HCT116 (cell line): ENCODE results near the gene SLC25A45. TPM values are rescaled to one million over a fixed set of nuclear protein-coding genes. Genes with fewer than 3 reads are reported as not detected.

ENCODE experiments used
- ATAC-seq: fragments of 200-7000 bp; cut with Tn5 transposase; 2 replicates; pipeline ENCODE4 v1.9.1; 2020; ENCODE audit warnings: mild to moderate bottlenecking, moderate library complexity
- BruUV-seq: library from RNA; stranded (reverse); fragments of 400-500 nt; replicated peaks from 2 replicates; lab custom pipeline; 2021; lab: Mats Ljungman, UMichigan
- CTCF ChIA-PET: fragments of 300-600 bp; sonication (Branson Sonifier 250); formaldehyde crosslinking; loops from one replicate; lab custom pipeline; 2021; ENCODE audit warnings: antibody characterized with exemption; lab: Charles Lee
- POLR2A ChIA-PET: fragments of 300-600, 350-600 bp; sonication (Branson Sonifier 250); formaldehyde crosslinking; loops from one replicate; lab custom pipeline; 2021; ENCODE audit warnings: antibody characterized with exemption; lab: Charles Lee
- RAD21 ChIA-PET, 2 experiments: fragments of 300-600 bp; sonication (Branson Sonifier 250); formaldehyde crosslinking; loops; one replicate each; lab custom pipeline; 2023; ENCODE audit warnings: low total read pairs in 2 of 2; ENCODE audit not compliant: uncharacterized antibody in 2 of 2, unreplicated experiment in 2 of 2, low non-redundant PET in 1 of 2; lab: Charles Lee
- DNase-seq: peaks from one replicate; pipeline ENCODE4 v3.0.0-alpha.2; 2010; ENCODE audit warnings: low read depth, low spot score
- H2AFZ ChIP-seq: fragments of 200-600 bp; shearing (Covaris generic), sonication (generic); 2 replicates; pipeline ENCODE4 v1.6.1; 2017; ENCODE audit warnings: low read depth, mixed run types, mixed read lengths, antibody characterized with exemption, low read length; ENCODE audit not compliant: poor library complexity, severe bottlenecking
- H3K27ac ChIP-seq: 2 replicates; pipeline ENCODE4 v1.5.1; 2012; ENCODE audit warnings: low read depth, low read length
- H3K27me3 ChIP-seq: fragments of 200-600 bp; sonication (generic); 2 replicates; pipeline ENCODE4 v1.6.1; 2016; ENCODE audit warnings: mixed run types, low read length, mixed read lengths; ENCODE audit not compliant: insufficient read depth
- H3K36me3 ChIP-seq, 2 experiments: fragments of 200-500 bp in 1 of 2; fragments of 200-600 bp in 1 of 2; sonication (Bioruptor generic) in 1 of 2; sonication (generic) in 1 of 2; 2 replicates each; pipeline versions ENCODE4 v1.5.1 to v1.6.1; 2014 to 2016; ENCODE audit warnings: low read length in 2 of 2, inconsistent platforms in 1 of 2, mixed read lengths in 1 of 2, mixed run types in 1 of 2; ENCODE audit not compliant: insufficient read depth in 2 of 2, control insufficient read depth in 1 of 2
- H3K4me1 ChIP-seq, 2 experiments: fragments of 200-600 bp in 1 of 2; sonication (generic) in 1 of 2; 2 replicates each; pipeline versions ENCODE4 v1.5.1 to v1.6.1; 2012 to 2017; ENCODE audit warnings: low read length in 2 of 2, inconsistent platforms in 1 of 2, mild to moderate bottlenecking in 1 of 2, mixed read lengths in 1 of 2, mixed run types in 1 of 2, moderate library complexity in 1 of 2; ENCODE audit not compliant: insufficient read depth in 2 of 2, control insufficient read depth in 1 of 2
- H3K4me2 ChIP-seq: fragments of 200-600 bp; sonication (generic); 2 replicates; pipeline ENCODE4 v1.6.1; 2017; ENCODE audit warnings: mixed run types, low read length, mixed read lengths
- H3K4me3 ChIP-seq, 2 experiments: fragments of 200-600 bp in 1 of 2; sonication (generic) in 1 of 2; replicated peaks in 1 of 2; 2 replicates each; pipeline ENCODE4 v1.5.1; 2011 to 2016; ENCODE audit warnings: low read length in 2 of 2, control low read depth in 1 of 2, low read depth in 1 of 2, mild to moderate bottlenecking in 1 of 2, mixed read lengths in 1 of 2, mixed run types in 1 of 2
- H3K79me2 ChIP-seq: fragments of 200-600 bp; sonication (generic); 2 replicates; pipeline ENCODE4 v1.6.1; 2017; ENCODE audit warnings: mild to moderate bottlenecking, mixed run types, low read length, moderate library complexity, mixed read lengths; ENCODE audit not compliant: insufficient read depth
- H3K9ac ChIP-seq: fragments of 200-600 bp; sonication (generic); 2 replicates; pipeline ENCODE4 v1.6.1; 2016; ENCODE audit warnings: low read length, mixed read lengths
- H3K9me2 ChIP-seq: fragments of 200-600 bp; sonication (generic), shearing (Covaris generic); 2 replicates; pipeline ENCODE4 v1.6.1; 2017; ENCODE audit warnings: mixed run types, mild to moderate bottlenecking, moderate library complexity; ENCODE audit not compliant: insufficient read depth
- H3K9me3 ChIP-seq, 2 experiments: fragments of 200-500 bp in 1 of 2; fragments of 200-600 bp in 1 of 2; sonication (Bioruptor generic) in 1 of 2; sonication (generic) in 1 of 2; 2 replicates each; pipeline ENCODE4 v1.6.1; 2014 to 2017; ENCODE audit warnings: low read length in 2 of 2, mixed read lengths in 2 of 2, inconsistent platforms in 1 of 2, low read depth in 1 of 2, mild to moderate bottlenecking in 1 of 2, mixed run types in 1 of 2, moderate library complexity in 1 of 2; ENCODE audit not compliant: control insufficient read depth in 1 of 2, insufficient read depth in 1 of 2
- H4K20me1 ChIP-seq: fragments of 200-600 bp; sonication (generic), shearing (Covaris generic); 2 replicates; pipeline ENCODE4 v1.6.1; 2017; ENCODE audit warnings: mixed run types, mild to moderate bottlenecking, moderate library complexity; ENCODE audit not compliant: insufficient read depth
- ATF3 ChIP-seq: IDR thresholded peaks from 2 replicates; pipeline ENCODE4 v1.6.1; 2012
- CBX3 ChIP-seq: IDR thresholded peaks from 2 replicates; pipeline ENCODE4 v1.6.1; 2012; ENCODE audit warnings: low read depth
- CEBPB ChIP-seq: IDR thresholded peaks from 2 replicates; pipeline ENCODE4 v1.6.1; 2012; ENCODE audit warnings: low read depth
- CTCF ChIP-seq, 3 experiments: fragments of 200-600 bp in 1 of 3; sonication (generic) in 1 of 3; IDR thresholded peaks in 2 of 3; conservative IDR thresholded peaks in 1 of 3; 2 replicates each; pipeline ENCODE4 v1.5.1; 2012 to 2017; ENCODE audit warnings: low read depth in 2 of 3, low read length in 2 of 3, antibody characterized with exemption in 1 of 3, borderline replicate concordance in 1 of 3, control low read depth in 1 of 3, mild to moderate bottlenecking in 1 of 3, mixed read lengths in 1 of 3, mixed run types in 1 of 3, moderate library complexity in 1 of 3; ENCODE audit not compliant: insufficient read depth in 1 of 3
- ELF1 ChIP-seq: IDR thresholded peaks from 2 replicates; pipeline ENCODE4 v1.6.1; 2012; ENCODE audit warnings: low read depth, borderline replicate concordance
- EZH2phosphoT487 ChIP-seq: fragments of 200-600 bp; IDR thresholded peaks from 2 replicates; pipeline ENCODE4 v1.6.1; 2018; ENCODE audit warnings: antibody characterized with exemption, borderline replicate concordance
- FOSL1 ChIP-seq: IDR thresholded peaks from 2 replicates; pipeline ENCODE4 v1.6.1; 2012; ENCODE audit warnings: low read depth
- MAX ChIP-seq: IDR thresholded peaks from 2 replicates; pipeline ENCODE4 v1.6.1; 2012
- RAD21 ChIP-seq: IDR thresholded peaks from 2 replicates; pipeline ENCODE4 v1.6.1; 2012; ENCODE audit warnings: low read depth, mild to moderate bottlenecking
- SIN3A ChIP-seq: IDR thresholded peaks from 2 replicates; pipeline ENCODE4 v1.6.1; 2012; ENCODE audit warnings: low read depth
- SP1 ChIP-seq: IDR thresholded peaks from 2 replicates; pipeline ENCODE4 v1.6.1; 2012; ENCODE audit warnings: low read depth
- SRF ChIP-seq: IDR thresholded peaks from 2 replicates; pipeline ENCODE4 v1.6.1; 2012; ENCODE audit warnings: low read depth
- TCF7L2 ChIP-seq: IDR thresholded peaks from 2 replicates; pipeline ENCODE4 v1.7.0; 2011; ENCODE audit warnings: borderline replicate concordance, inconsistent platforms; ENCODE audit not compliant: insufficient read depth, insufficient read length; ENCODE audit errors: extremely low read depth
- YY1 ChIP-seq: IDR thresholded peaks from 2 replicates; pipeline ENCODE4 v1.6.1; 2011; ENCODE audit warnings: low read length, low read depth, moderate library complexity, mild to moderate bottlenecking; ENCODE audit not compliant: insufficient replicate concordance; ENCODE audit errors: extremely low read depth
- intact Hi-C: fragments of 100-400 bp; cut with micrococcal nuclease; formaldehyde crosslinking; loops from 2 replicates; pipeline ENCODE4 v1.10.0; 2022
- total RNA-seq: library from RNA; stranded (reverse); gene quantifications from one replicate; pipeline ENCODE4 v1.2.1, GENCODE V29; 2021; ENCODE audit not compliant: unreplicated experiment
- TF ChIP-seq, protein P1 (sequence below): IDR thresholded peaks from 2 replicates; pipeline ENCODE4 v1.6.1; 2011; ENCODE audit warnings: mild to moderate bottlenecking, low read length, moderate library complexity; ENCODE audit not compliant: insufficient replicate concordance; ENCODE audit errors: extremely low read depth
- TF ChIP-seq, protein P2 (sequence below): IDR thresholded peaks from 2 replicates; pipeline ENCODE4 v1.6.1; 2012; ENCODE audit warnings: low read depth

The SLC25A45 gene
- total RNA-seq, 1 experiment from 2014 or later = 3.9 TPM

DNA sequence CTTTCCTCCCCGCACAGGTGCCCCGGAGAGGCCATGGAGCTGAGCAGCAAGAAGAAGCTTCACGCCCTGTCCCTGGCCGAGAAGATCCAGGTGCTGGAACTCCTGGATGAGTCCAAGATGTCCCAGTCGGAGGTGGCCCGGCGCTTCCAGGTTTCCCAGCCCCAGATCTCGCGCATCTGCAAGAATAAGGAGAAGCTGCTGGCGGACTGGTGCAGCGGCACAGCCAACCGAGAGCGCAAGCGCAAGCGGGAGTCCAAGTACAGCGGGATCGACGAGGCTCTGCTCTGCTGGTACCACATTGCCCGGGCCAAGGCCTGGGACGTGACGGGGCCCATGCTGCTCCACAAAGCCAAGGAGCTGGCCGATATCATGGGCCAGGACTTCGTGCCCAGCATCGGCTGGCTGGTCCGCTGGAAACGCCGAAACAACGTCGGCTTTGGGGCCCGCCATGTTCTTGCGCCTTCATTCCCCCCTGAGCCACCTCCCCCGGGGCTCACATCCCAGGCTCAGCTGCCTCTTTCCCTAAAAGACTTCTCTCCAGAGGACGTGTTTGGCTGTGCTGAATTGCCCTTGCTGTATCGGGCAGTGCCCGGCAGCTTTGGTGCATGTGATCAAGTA, 26.6 kb downstream of the SLC25A45 start:
- Histone ChIP-seq H3K9me3 (no peaks in the 10 kb centered on the region), H3K36me3 (peaks cover 8% of the 10 kb centered on the region in 2 experiments), H4K20me1 (no peaks in the 10 kb centered on the region), H3K79me2 (no peaks in the 10 kb centered on the region), H3K27me3 (no peaks in the 10 kb centered on the region), H3K9me2 (no peaks in the 10 kb centered on the region), H3K27ac (no peak overlapping the region), H3K4me3 (no peak overlapping the region), H3K4me1 (peaks cover 3 to 20% of the 10 kb centered on the region in 2 experiments; a peak in 2 of 4 replicates), H2AFZ (no peak overlapping the region), H3K9ac (no peak overlapping the region), H3K4me2 (peak overlapping the region; percentile 87)
- TF ChIP-seq EZH2phosphoT487 (no peak), SIN3A (no peak), MAX (no peak), CTCF (IDR thresholded peaks at IDR 0.05 in 2 of 3, conservative IDR thresholded peaks at IDR 0.05 in 1 of 3; ENCODE audit: borderline replicate concordance in 1 of 3, insufficient read depth in 1 of 3, low read depth in 2 of 3, low read length in 2 of 3) (no peak), TCF7L2 (no peak), CEBPB (no peak), YY1 (no peak), ATF3 (no peak), SRF (no peak), FOSL1 (no peak), SP1 (no peak), RAD21 (no peak), ELF1 (no peak), CBX3 (no peak)
- TF ChIP-seq, protein P1, sequence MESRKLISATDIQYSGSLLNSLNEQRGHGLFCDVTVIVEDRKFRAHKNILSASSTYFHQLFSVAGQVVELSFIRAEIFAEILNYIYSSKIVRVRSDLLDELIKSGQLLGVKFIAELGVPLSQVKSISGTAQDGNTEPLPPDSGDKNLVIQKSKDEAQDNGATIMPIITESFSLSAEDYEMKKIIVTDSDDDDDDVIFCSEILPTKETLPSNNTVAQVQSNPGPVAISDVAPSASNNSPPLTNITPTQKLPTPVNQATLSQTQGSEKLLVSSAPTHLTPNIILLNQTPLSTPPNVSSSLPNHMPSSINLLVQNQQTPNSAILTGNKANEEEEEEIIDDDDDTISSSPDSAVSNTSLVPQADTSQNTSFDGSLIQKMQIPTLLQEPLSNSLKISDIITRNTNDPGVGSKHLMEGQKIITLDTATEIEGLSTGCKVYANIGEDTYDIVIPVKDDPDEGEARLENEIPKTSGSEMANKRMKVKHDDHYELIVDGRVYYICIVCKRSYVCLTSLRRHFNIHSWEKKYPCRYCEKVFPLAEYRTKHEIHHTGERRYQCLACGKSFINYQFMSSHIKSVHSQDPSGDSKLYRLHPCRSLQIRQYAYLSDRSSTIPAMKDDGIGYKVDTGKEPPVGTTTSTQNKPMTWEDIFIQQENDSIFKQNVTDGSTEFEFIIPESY = no peak
- TF ChIP-seq, protein P2, sequence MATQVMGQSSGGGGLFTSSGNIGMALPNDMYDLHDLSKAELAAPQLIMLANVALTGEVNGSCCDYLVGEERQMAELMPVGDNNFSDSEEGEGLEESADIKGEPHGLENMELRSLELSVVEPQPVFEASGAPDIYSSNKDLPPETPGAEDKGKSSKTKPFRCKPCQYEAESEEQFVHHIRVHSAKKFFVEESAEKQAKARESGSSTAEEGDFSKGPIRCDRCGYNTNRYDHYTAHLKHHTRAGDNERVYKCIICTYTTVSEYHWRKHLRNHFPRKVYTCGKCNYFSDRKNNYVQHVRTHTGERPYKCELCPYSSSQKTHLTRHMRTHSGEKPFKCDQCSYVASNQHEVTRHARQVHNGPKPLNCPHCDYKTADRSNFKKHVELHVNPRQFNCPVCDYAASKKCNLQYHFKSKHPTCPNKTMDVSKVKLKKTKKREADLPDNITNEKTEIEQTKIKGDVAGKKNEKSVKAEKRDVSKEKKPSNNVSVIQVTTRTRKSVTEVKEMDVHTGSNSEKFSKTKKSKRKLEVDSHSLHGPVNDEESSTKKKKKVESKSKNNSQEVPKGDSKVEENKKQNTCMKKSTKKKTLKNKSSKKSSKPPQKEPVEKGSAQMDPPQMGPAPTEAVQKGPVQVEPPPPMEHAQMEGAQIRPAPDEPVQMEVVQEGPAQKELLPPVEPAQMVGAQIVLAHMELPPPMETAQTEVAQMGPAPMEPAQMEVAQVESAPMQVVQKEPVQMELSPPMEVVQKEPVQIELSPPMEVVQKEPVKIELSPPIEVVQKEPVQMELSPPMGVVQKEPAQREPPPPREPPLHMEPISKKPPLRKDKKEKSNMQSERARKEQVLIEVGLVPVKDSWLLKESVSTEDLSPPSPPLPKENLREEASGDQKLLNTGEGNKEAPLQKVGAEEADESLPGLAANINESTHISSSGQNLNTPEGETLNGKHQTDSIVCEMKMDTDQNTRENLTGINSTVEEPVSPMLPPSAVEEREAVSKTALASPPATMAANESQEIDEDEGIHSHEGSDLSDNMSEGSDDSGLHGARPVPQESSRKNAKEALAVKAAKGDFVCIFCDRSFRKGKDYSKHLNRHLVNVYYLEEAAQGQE = no peak
- no peak for ATAC-seq
- ChIA-PET RAD21 (no interaction called here), POLR2A (no interaction called here), CTCF (no interaction called here)
- intact Hi-C loops = no loop called here
- no peak for DNase-seq
- no TSS peak for BruUV-seq
